Fibroblast of gingiva (primary cell): ENCODE measurements around the gene THAP10.

Source experiments
- DNase-seq: peaks from one replicate; pipeline ENCODE4 v3.0.0-alpha.2; 2011; ENCODE audit warnings: low read depth

The THAP10 gene

GRCh38 chr15:70853973-70854665 lies 38.1 kb downstream of the THAP10 start, which contains the start of gene LARP6:
Gene LARP6, minus strand, starts transcription at chr15:70854157. Its CDS starts 69 bp downstream, at chr15:70854088.
- peak; percentile 51 for DNase-seq

- DNase-seq, result no peak
Observed at GRCh38 chr15:70853318-70853972, 38.8 kb downstream of the THAP10 start.

DNA sequence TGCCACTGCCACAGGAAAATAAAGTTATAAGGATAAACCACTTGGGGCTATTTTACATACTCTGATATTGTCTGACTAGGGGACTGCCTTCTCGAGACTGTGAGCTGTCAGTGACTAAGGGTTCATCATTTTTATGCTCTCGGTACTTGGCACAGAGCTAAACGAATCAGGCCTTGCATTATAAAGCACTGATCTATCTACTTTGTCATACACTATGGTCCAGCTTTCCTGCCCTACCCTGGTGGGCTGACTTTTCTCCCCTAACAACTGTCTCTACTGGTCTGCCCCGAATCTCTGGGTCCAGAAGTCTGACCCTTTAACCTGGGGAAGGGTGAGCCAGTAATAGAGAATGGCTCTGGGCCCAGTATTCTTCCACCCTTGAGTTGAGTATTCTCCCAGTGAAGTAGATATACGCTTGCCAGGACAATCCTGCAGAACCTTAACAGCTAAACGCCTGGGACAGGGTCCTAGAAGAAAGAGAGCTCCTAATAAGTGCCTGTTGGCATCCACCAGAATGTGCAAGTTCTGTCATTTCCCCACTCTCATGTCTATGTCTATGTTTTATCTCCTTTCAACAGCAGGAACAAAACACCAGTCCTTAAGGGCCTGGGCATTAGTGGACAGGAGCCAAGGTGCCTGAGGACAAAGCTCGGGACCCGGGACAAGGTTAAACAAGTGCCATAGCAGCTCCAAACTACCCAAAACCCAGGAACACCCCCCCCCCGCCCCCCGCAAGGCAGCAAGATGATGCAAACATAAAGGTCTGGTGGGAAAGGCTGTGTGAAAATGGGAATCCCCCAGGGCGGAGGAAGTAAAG lies 39.5 kb downstream of the THAP10 start:
- DNase-seq, result peak; percentile 62

DNA sequence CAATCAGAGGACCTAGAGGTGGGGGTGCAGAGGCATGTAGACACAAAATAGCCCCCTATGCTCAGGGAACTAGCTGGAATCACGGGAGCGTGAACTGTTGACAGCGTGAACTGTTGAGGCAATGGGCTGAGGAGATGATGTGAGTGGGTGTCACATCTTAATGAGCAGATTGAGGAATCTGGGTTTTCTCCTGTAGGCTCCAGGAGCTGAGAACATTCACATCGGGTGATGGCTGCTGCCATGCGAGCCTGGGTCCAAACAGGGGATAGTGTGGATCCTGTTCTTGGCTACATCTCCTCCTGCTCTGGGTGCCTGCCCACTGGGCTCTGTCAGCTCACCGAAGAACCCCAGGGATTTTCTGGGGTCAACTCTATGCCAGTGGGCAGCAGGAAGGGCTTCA lies 40.3 kb downstream of the THAP10 start:
- no peak for DNase-seq

- DNase-seq, result no peak
Observed at GRCh38 chr15:70845602-70846360, 46.5 kb downstream of the THAP10 start.

DNA sequence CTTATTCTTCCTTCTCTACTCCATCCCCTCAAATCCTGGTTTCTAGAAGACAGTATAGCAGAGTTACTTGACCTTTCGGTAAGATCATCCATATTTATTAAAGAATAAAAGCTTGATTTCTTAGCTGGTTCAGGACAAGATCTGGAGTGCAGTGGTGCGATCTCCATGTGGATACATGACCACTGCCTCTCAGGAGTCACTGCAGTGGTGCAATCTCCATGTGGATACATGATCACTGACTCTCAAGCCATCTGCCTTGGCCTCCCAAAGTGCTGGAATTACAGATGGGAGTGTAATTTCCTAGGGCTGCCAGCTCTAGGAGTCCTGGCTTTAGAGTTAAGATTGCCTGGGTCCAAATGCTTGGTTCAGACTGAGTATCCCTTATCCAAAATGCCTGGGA lies 54.8 kb downstream of the THAP10 start:
- no peak for DNase-seq

- DNase-seq, result no peak
Observed at GRCh38 chr15:70835841-70836240, 56.4 kb downstream of the THAP10 start.

GRCh38 chr15:70835415-70835814 lies 56.8 kb downstream of the THAP10 start:
- DNase-seq, result no peak

DNA sequence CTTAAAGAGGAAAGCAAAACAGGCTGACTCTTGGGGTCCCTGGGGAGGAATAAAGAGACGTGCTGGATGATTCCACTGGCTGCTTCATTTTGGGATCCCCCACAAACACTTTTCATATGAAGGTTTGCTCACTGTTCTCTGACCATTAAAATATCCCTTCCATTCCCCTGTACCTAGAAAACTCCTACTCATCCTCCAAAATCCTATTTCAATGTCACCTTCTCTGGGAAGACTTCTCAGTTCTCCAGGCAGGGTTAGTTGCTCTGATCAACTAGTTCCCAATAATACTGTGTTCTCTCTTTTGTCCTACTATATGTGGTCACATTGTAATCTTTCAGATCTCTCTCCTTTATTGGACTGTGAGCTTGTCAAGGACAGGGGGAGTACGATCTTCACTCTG lies 57.2 kb downstream of the THAP10 start:
- DNase-seq, result no peak

- peak; percentile 88 for DNase-seq
Observed at GRCh38 chr15:70833861-70834765, 58.1 kb downstream of the THAP10 start.

DNA sequence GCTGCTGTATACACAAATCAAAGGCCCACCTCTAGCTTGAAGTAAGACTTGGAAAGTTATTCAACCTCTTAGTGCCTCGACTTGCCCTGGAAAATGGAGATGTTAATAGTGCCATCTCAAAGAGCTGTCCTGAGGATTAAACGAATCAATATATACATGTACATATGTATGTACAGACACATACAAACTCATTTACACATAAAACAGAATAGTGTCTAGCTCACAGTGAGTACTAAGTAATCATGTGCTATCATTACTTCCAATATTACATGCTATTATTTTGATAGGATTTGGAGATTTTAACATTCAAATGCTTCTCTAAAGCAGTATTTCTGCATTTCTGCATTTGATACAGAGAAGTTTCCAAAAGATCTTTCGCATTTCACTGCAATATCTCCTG lies 58.8 kb downstream of the THAP10 start:
- no peak for DNase-seq

- no peak for DNase-seq
Observed at GRCh38 chr15:70832176-70832575, 60.1 kb downstream of the THAP10 start.
